Activated CD8-positive, alpha-beta memory T cell treated with anti-CD3 and anti-CD28 coated beads for 48 hours (primary cell): ENCODE data around the gene MYL10.

Experiments used
- DNase-seq, 3 experiments: peaks; one replicate each; pipeline ENCODE4 v3.0.0-alpha.2; 2020; ENCODE audit warnings: low read depth in 2 of 3, low spot score in 2 of 3

The MYL10 gene

GRCh38 chr7:101629171-101629570 lies at the start of gene MYL10:
TSS of gene MYL10 (minus strand) at chr7:101629296. CDS start at chr7:101629118, 178 bp downstream.
- DNase-seq, result no peak

DNA sequence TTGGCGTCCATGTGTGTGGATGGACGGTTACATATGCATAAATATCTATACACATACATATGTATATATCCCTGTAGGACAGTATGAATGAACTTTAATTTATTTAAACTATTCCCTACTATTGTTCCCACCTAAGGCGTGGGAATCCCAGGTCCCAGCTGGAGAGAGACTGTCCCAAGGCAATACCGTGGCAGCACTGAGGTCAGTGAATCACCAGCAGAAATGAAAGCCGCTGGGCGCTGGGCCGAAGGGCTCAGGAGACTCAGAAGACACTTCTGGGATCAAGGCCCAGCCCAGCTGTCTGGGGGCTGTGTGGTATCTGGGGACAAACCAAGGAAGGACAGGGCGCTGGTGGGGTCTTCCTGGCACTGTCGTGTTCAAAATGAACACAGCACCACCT lies 49.6 kb upstream of the MYL10 start:
- DNase-seq, result no peak

- no peak for DNase-seq
Observed at GRCh38 chr7:101677797-101678479, 48.8 kb upstream of the MYL10 start.

DNA sequence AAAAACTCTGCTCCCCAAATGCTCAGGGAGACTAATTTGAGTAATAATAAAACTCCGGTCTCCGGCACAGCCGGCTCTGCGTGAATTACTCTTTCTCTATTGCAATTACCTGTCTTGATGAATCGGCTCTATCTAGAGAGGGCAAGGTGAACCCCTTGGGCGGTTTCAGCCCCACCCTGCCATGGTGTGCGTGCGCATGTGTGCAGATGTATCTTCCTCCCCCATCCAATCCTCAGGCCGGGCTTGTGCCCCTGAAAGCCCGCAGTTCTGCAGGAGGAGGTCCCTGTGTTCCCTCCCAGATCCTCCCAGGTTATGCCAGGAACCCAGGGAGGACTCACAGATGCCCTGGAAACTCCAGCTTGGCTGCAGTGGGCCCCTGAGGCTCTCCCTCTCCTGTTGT lies 48.3 kb upstream of the MYL10 start:
- DNase-seq, result no peak

DNA sequence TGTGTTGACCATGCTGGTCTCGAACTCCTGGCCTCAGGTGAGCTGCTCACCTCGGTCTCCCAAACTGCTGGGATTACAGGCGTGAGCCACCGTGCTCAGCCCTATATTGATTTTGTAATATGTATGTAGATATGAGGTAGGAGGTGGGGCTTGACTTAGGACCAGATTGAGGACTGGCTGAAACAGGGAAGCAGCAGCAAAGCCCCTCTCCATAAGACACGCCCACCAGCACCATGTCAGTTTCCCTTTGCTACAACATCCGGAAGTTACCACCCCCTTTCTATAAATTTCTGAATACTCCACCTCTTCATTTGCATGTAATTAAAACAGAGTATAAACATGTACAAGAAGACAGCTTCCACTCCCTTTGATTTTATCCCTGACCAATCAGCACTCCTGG lies 47.9 kb upstream of the MYL10 start:
- DNase-seq, result no peak

DNA sequence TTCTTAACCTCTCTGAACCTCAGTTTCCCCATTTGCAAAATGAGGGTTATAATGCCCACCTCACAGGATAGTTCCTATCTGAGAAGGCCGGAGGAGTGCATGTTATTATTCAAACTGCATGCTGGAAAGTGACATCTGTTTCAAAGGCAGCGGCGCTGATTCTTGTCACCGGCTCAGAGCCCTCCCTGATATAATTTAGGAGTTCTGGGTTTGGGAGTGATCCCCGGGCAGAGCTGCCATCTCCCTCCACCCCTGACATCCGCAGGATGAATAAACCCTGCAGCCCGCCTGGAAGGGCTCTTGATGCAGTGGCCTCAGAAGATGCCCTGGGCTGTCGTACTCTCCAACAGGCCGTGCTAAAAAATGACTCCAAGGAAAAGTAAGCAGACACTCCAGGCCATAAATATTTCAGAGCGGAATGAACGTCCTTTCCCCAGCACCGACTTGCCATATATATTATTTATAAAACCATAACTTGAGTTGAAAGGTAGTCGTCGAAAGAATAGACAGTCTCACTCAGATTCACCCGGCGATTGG lies 47.0 kb upstream of the MYL10 start:
- no peak for DNase-seq

- no peak for DNase-seq
Observed at GRCh38 chr7:101674439-101674838, 45.3 kb upstream of the MYL10 start.

DNA sequence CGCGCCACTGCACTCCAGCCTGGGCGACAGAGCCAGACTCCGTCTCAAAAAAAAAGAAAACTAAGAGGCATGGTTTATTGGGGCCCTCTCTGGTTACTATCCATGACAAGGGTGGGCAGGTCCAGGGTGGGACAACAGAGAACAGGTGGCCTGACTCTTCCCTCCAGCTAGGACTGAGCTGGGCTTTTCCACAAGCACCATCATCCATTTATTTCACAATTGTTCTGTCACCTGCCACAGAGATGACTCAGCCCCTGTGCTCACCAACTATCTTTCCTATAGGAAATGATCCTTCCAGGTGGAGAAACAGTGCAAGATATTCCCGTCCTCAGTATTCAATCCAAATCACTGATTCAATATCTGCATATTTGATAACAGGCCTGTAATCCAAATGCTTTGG lies 44.9 kb upstream of the MYL10 start:
- DNase-seq, result no peak

DNA sequence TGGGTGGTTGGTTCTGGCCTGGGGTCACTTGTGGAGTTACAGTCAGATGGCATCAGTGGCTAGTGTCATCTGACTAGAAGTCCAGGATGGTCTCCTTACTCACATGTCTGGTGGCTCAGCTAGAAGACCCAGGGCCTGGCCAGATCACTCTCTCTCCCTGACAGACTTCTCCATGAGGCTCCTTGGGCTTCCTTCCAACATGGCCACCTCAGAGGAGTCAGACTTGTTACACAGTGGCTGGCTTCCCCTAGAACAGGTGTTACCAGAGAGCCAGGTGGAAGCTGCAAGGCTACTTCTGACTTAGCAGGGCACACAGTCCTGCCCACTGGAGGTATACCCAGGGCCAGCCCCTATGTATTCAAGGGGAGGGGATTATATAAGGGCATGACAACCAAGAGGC lies 44.2 kb upstream of the MYL10 start:
- DNase-seq, result no peak

- DNase-seq, result no peak
Observed at GRCh38 chr7:101671371-101672356, 42.6 kb upstream of the MYL10 start.

GRCh38 chr7:101669307-101669706 lies 40.2 kb upstream of the MYL10 start:
- DNase-seq, result no peak

DNA sequence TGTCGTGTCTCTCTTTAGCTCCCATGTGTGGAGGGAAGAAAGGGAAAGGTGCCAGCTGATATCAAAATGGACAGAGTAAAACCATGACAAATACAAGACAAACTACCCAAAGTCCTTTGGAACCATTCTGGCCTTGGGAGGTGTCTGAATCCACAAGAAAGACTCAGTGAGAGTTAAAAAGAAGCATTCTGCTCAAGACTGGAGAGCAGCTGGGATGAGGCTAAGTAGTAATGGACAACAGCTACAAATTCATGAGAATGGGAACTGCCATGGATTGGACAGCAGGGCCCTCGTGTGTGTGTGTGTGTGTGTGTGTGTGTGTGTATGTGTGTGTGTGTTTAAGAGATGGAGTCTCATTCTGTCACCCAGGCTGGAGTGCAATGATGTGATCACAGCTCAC lies 39.6 kb upstream of the MYL10 start:
- DNase-seq, result no peak

DNA sequence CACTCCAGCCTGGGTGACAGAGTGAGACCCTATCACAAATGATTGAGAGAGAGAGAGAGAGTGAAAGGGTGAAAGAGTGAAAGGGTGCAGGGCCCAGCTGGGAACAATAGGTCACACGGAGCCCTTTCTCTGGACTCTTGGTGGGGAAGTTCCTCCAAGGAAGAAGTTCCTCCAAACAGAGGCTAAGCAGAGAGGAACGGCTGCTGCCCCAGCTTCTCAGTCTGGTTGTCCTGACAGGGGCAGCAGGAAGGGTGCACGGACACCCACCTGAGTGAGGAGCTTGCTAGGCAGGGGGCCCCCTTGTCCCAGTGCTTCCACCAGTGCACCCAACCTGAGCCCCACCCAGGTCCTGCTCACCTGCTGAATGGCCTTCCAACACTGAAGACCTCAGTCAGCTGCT lies 38.8 kb upstream of the MYL10 start:
- no peak for DNase-seq

- no peak for DNase-seq
Observed at GRCh38 chr7:101667399-101667798, 38.3 kb upstream of the MYL10 start.

DNA sequence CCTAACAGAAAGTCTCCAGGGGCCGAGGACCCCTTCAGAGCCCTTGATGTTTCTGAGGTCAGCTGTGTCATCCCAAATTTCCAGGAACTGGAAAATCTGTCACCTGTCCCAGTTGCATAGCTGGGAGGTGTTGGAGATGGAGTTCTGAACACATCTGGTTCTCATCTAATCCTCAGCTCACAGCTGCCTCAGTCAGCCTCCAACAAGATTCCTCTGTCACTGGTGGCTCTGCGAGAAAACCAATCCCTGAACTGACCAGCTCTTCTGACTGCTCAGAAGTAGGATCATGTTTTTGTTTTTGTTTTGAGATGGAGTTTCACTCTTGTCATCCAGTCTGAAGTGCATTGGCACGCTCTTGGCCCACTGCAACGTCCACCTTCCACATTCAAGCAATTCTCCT lies 37.6 kb upstream of the MYL10 start:
- DNase-seq, result no peak

GRCh38 chr7:101666293-101666692 lies 37.2 kb upstream of the MYL10 start:
- DNase-seq, result no peak

GRCh38 chr7:101664893-101665471 lies 35.9 kb upstream of the MYL10 start:
- no peak for DNase-seq

DNA sequence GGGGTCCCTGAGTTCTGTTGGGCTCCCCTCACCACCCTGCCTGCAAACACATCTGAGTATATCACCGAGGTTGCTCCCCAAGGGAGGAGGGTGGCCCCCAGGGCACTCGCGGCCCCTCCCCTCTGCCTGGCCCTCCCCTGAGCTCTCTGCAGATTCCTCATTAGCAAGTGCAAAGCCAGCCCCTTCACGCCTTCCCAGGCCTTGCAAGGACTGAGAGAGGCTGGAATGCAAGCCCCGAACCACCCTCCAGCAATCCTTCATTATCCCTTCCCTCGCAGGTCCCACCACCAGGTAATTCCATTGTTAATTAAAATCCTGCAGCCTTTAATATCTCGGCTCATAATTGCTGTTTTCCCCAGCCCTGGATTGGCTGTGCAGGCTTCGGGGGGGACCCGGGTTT lies 35.3 kb upstream of the MYL10 start:
- no peak for DNase-seq

GRCh38 chr7:101663747-101664146 lies 34.7 kb upstream of the MYL10 start:
- DNase-seq, result no peak

- DNase-seq, result no peak
Observed at GRCh38 chr7:101662447-101662998, 33.4 kb upstream of the MYL10 start.

DNA sequence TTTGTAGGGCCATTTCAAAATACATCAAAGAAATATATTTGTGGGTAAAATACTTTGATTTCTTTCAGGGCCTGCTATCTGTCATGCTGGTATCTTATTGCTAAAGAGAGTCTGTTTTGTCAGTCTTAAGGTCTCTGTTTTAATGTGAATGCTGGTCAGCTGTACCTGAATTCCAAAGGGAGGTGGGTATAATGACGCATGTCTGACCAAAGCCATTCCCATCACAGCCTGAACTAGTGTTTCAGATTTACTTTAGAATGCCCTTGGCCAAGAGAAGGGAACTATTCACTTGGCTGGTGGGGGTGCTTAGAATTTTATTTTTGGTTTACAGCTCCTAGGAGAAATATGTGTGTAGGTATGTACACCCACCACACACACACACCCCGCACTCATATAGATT lies 30.6 kb upstream of the MYL10 start:
- DNase-seq, result no peak
